ENCODE data around the gene DOCK2.
"Not testable (repeated sequence)": the region's sequence is repeated elsewhere in the genome, so short reads cannot be mapped to it uniquely, and the experiment has no call there.

Gene DOCK2

DNA sequence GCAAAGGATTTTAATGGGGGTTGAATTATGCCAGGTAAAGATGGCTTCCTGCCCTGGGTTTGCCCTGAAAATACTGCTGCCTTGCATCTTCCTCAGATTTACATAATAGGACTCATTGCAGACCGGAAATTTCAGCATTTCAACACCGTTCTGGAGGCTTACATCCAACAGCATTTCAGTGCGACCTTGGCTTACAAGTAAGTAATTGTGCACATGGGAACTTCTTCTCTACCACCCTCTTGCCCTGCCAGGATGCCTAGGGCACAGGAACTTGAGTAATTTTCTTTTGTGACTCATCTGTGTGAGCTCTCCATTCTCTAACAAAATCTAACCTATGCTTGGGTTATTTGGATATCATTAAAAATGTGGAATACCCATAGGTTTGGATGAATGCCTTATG lies 80.2 kb downstream of the DOCK2 start:
- no peak for DNase-seq (ENCODE audit: low read depth, low spot score)

DNA sequence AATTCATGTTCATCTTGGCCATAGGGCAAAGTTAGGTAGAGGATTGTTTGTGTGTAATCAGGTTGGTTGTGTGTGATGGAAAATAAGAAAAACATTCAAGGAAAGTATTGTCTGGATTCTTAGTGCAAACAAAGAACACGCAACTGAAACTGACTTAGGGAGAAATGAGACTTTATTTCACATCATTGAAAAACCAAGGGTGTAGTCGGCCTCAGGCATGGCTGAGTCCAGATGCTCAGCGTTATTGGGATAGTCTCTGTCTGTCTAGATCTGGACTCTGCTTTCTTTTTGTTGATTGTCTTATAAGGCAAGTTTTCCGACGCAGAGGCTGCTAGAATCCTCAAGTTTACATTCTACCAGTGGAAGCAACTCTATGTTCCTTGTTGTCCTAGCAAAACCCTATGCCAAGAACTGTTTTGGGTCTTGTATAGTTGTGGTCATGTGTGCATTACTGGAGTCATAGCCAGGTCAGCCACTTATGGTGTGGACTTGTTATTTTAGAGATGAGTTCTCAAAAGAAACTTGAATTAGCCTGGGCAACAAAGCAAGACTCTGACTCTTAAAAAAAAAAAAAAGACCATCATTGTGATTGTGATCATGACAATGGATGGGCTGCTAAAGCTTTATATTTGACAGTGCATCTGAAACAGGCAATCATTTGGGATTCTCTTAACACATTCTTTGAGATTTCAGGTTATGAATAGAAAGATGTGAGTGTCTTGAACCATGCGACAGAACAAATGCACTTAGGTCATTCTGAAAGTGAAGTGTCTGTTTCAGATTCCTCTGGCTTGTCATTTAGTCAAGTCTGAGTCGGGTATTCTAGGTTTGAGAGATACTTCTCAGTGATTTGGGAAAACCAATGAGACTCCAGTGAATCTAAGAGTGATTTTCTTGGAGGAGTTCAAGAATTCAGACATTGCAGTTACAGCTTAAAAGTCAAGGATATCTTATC lies 82.6 kb downstream of the DOCK2 start:
- no peak for DNase-seq (ENCODE audit: low read depth, low spot score)

- no peak for DNase-seq (ENCODE audit: low read depth, low spot score)
Observed at GRCh38 chr5:169721771-169722170, 84.7 kb downstream of the DOCK2 start.

DNA sequence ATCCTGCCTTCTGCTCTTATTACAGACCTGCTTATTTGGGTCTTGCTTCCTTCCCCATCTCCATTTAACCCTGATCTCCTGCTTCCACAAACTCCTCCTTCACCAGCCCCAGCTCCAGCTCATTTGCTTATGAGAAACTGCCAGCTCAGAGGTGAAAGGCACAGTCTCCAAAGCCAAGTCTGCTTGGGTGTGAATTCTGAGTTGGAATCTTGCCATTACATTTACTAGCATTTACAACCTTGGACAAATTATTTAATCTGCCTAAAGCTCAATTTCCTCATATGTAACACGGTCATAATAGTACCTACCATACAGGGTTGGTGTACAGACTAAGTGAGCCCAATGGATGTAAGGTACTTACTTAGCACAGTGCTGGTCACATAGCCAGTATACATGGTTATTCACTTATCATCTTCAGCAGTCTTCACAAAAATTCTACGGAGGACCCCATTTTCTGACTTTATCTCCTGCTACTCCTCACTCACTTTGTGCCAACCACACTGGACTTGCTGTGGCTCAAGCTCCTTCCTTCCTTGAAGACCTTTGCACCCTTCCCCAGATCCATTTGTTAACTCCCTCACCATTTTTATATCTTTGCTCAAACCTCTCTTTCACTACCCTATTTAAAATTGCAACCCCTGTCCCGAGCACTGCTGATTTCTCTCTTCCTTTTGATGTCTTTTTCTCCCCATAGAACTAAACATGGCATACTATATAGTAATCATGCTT lies 86.2 kb downstream of the DOCK2 start:
- DNase-seq (ENCODE audit: low read depth, low spot score), result no peak

DNA sequence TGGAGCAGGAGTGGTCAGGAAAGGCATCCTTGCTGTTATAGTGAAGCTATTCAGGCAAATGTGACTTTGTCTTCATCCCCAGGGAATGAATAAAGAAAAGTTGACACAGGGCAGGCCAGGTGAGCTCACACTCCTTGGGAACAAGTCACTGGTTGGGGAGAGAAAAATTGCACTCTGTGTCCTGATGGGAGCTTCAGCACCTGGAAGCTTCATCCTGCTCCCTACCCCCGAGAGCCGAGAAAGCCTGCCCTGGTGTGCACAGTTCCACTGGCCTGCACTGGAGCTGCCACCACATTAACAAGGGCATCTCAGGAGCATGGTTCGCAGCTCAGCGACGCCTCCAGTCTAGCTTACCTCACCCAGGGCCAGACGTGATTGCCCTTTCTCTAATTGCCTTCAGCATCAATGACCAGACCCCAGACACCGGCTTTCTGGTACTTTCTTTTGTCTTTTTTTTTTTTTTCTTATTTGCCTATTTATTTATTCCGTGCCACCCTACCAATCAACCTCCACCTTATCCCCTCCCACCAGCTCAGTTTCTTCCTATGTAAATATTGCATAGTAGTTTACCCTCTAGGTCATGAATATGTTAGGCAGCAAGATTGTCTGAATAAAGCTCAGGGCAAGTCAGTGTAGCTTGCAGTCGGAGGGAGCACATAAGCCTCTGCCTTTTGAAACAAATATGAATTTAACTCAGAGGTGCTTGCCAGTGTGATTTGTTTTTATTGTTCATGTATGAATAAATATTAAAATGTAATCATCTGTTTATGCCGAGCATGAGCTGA lies 87.4 kb downstream of the DOCK2 start:
- no peak for DNase-seq (ENCODE audit: low read depth, low spot score)

DNA sequence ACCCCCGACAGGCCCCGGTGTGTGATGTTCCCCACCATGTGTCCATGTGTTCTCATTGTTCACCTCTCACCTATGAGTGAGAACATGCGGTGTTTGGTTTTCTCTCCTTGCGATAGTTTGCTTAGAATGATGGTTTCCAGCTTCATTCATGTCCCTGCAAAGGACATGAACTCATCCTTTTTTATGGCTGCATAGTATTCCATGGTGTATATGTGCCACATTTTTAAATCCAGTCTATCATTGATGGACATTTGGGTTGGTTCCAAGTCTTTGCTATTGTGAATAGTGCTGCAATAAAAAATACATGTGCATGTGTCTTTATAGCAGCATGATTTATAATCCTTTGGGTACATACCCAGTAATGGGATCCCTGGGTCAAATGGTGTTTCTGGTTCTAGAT lies 88.6 kb downstream of the DOCK2 start:
- DNase-seq (ENCODE audit: low read depth, low spot score), result not testable (repeated sequence)

- DNase-seq (ENCODE audit: low read depth, low spot score), result no peak
Observed at GRCh38 chr5:169728418-169728817, 91.3 kb downstream of the DOCK2 start.

- no peak for DNase-seq (ENCODE audit: low read depth, low spot score)
Observed at GRCh38 chr5:169731221-169731620, 94.1 kb downstream of the DOCK2 start.

DNA sequence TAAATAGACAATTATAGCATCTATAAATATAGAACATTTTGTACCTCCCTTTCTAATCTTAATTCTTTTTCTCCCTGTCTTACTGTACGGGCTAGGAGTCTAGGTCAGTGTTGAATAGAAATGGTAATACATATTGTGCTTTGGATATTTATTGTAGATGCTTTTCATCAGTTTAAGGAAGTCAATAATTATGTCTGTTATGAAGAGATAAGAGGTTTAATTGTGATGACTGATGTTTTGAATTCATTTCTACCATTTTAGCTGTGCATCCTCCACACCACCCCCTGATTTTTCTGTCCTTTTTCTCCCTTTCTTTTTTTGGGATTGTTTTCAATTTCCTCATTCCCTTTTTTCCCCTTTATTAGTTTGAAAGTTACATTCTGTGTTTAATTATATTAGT lies 95.8 kb downstream of the DOCK2 start:
- DNase-seq (ENCODE audit: low read depth, low spot score), result no peak

DNA sequence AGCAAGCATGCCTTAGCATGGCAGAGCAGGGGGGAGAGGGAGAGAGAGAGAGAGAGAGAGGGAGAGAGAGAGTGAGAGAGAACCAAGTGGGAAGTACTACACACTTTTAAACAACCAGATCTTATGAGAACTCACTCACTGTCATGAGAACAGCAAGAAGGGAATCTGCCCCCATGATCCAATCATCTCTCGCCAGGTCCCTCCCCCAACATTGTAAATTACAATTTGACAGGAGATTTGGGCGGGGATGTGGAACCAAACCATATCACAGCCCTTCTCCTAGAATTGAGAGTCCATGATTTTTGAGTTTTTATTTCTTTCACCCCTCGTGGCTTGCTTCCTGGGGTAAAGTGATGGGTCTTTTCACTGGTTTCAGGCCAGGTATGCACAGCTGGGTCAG lies 98.8 kb downstream of the DOCK2 start:
- DNase-seq (ENCODE audit: low read depth, low spot score), result no peak

- DNase-seq (ENCODE audit: low read depth, low spot score), result no peak
Observed at GRCh38 chr5:169736653-169737052, 99.6 kb downstream of the DOCK2 start.

DNA sequence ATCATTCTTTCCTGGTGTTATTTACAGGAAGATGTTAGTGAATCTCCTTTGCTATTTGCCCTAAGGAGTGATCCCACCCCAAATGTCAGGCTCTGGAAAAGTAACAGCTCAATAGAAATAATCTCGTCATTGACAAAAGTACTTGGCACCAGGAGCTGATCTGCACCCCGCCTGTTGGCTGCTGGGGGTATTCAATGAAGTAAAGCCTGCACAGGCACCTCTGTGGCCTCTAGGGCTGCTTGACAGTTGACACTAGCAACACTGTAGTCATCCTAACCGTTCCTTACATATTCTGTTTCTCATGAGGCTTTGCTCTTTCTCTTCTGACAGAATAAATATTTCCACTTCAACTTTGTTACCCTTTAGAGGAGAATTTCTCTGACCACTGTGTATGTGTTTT lies 103.4 kb downstream of the DOCK2 start:
- no peak for DNase-seq (ENCODE audit: low read depth, low spot score)

DNA sequence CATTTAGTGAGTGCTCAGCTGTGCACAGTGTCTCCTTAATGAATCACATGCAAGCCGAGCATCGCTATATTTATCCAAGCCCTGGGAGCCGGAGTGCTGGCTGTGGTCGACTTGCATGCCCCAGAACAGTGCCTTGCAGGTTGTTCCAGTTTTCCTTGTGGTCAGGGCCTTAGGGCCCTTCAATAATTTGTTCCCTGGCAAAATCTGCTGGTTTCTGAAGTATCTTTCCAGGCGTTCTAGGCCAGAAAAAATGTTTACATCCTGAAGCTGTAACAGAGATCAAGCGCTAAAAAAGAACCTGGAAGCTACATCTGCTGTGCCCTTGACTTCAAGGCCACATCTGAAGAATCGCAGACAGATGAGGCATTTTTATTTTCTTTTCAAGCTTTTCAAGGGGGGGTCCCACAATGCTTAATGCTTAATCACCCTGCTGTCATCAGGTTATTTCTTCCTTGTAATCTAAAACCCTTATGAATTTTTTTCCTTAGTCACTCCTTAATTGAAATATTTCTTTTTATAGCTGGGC lies 105.8 kb downstream of the DOCK2 start:
- DNase-seq (ENCODE audit: low read depth, low spot score), result peak; percentile 91

DNA sequence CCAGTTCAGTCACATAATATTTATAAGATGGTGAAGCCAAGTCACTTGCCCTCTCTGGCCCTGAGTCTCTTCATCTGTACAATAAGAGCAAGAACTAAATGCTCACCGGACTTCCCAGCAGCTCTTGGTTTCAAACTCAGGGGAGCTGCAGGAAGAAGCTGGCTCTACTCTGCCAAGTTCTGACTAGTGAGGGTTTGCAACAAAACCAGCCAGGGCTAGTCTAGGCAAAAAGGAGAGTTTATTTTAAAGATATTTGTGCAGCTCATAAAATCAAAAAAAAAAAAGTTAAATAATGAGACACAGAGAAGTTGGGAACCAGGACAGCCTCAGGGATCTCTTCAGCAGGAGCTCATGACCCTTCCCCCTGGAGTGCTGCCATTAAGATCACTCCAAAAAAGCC lies 107.3 kb downstream of the DOCK2 start:
- DNase-seq (ENCODE audit: low read depth, low spot score), result no peak

- DNase-seq (ENCODE audit: low read depth, low spot score), result peak; percentile 83
Observed at GRCh38 chr5:169745441-169746146, 108.5 kb downstream of the DOCK2 start.

- no peak for DNase-seq (ENCODE audit: low read depth, low spot score)
Observed at GRCh38 chr5:169746147-169746694, 109.1 kb downstream of the DOCK2 start.

- no peak for DNase-seq (ENCODE audit: low read depth, low spot score)
Observed at GRCh38 chr5:169748174-169748573, 111.1 kb downstream of the DOCK2 start.

DNA sequence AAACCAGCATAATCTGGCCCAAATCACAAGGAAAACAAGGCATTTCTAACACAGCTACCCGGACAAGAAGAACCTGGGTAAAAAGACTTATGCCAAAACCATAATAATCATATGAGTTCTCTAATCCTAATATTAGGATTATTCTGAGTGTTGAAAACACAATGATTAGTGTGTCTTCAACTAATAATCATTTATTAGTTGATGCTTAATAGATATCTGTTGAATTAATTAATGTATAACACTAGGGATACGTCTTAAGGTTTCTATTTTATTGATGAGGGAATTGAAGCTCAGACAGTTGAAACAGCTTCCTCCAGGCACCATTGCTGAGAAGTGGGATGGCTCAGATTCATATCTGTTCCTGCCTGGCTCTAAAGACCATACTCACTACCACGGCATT lies 112.2 kb downstream of the DOCK2 start:
- DNase-seq (ENCODE audit: low read depth, low spot score), result no peak

- DNase-seq (ENCODE audit: low read depth, low spot score), result peak; percentile 48
Observed at GRCh38 chr5:169751490-169751889, 114.4 kb downstream of the DOCK2 start.

GRCh38 chr5:169752566-169752965 lies 115.5 kb downstream of the DOCK2 start:
- DNase-seq (ENCODE audit: low read depth, low spot score), result not testable (repeated sequence)

GRCh38 chr5:169753795-169754194 lies 116.7 kb downstream of the DOCK2 start:
- DNase-seq (ENCODE audit: low read depth, low spot score), result peak; percentile 63

Data from astrocyte of the hippocampus (primary cell).